Chondrocyte (in vitro differentiated cells): Measurements from ENCODE around the gene ITPKB. TPM values are rescaled to one million over a fixed set of nuclear protein-coding genes. Genes with fewer than 3 reads are reported as not detected.

Experiments used
- DNase-seq: peaks from one replicate; pipeline ENCODE4 v3.0.0; 2021; ENCODE audit warnings: mixed read lengths, low spot score
- H3K27ac Mint-ChIP-seq: one replicate; pipeline ENCODE4 v1.8.0; 2021; ENCODE audit warnings: mild to moderate bottlenecking, moderate library complexity, mixed read lengths; ENCODE audit not compliant: unreplicated experiment
- H3K27me3 Mint-ChIP-seq: 2 replicates; pipeline ENCODE4 v1.8.0; 2021; ENCODE audit warnings: low read depth, mixed read lengths
- H3K36me3 Mint-ChIP-seq: 2 replicates; pipeline ENCODE4 v1.8.0; 2021; ENCODE audit warnings: low read depth, mixed read lengths
- H3K4me1 Mint-ChIP-seq: 2 replicates; pipeline ENCODE4 v1.8.0; 2021; ENCODE audit warnings: low read depth, mild to moderate bottlenecking, mixed read lengths
- H3K4me3 Mint-ChIP-seq: one replicate; pipeline ENCODE4 v1.8.0; 2021; ENCODE audit warnings: mild to moderate bottlenecking, moderate library complexity, mixed read lengths; ENCODE audit not compliant: unreplicated experiment
- H3K9me3 Mint-ChIP-seq: 2 replicates; pipeline ENCODE4 v1.8.0; 2021; ENCODE audit warnings: low read depth, mixed read lengths
- CTCF ChIP-seq: fragments of 200-600 bp; sonication (generic); IDR thresholded peaks from 2 replicates; pipeline ENCODE4 v1.5.0; 2021; ENCODE audit warnings: antibody characterized with exemption, mild to moderate bottlenecking, moderate library complexity
- total RNA-seq: library from RNA; stranded (reverse); gene quantifications from 3 replicates; pipeline ENCODE4 v1.2.1, GENCODE V29; 2021

The ITPKB gene
- total RNA-seq, 1 donor from 2014 or later, result 13.4 TPM

- no peaks in the 10 kb centered on the region for H3K27me3 Mint-ChIP-seq
- H3K4me3 Mint-ChIP-seq, result no peak overlapping the region
- no peak for TF ChIP-seq CTCF
- no peak overlapping the region for H3K27ac Mint-ChIP-seq
- DNase-seq, result no peak
- no peaks in the 10 kb centered on the region for H3K9me3 Mint-ChIP-seq
- peaks cover 45% of the 10 kb centered on the region for H3K4me1 Mint-ChIP-seq
- H3K36me3 Mint-ChIP-seq, result no peaks in the 10 kb centered on the region
Measured at GRCh38 chr1:226666164-226666506, 72.9 kb downstream of the ITPKB start.

- Mint-ChIP-seq H3K9me3 (no peaks in the 10 kb centered on the region), H3K4me1 (peaks cover 50% of the 10 kb centered on the region), H3K4me3 (no peak overlapping the region), H3K27me3 (no peaks in the 10 kb centered on the region), H3K27ac (peak overlapping the region; percentile 98), H3K36me3 (no peaks in the 10 kb centered on the region)
- DNase-seq, result no peak
- no peak for TF ChIP-seq CTCF
Measured at GRCh38 chr1:226665505-226666163, 73.4 kb downstream of the ITPKB start.

- H3K27ac Mint-ChIP-seq, result peak overlapping the region; percentile 98
- H3K36me3 Mint-ChIP-seq, result no peaks in the 10 kb centered on the region
- H3K9me3 Mint-ChIP-seq, result no peaks in the 10 kb centered on the region
- H3K27me3 Mint-ChIP-seq, result no peaks in the 10 kb centered on the region
- peaks cover 57% of the 10 kb centered on the region for H3K4me1 Mint-ChIP-seq
- H3K4me3 Mint-ChIP-seq, result peak overlapping the region; percentile 31
- DNase-seq, result no peak
- TF ChIP-seq CTCF, result no peak
Measured at GRCh38 chr1:226664413-226665101, 74.5 kb downstream of the ITPKB start.

DNA sequence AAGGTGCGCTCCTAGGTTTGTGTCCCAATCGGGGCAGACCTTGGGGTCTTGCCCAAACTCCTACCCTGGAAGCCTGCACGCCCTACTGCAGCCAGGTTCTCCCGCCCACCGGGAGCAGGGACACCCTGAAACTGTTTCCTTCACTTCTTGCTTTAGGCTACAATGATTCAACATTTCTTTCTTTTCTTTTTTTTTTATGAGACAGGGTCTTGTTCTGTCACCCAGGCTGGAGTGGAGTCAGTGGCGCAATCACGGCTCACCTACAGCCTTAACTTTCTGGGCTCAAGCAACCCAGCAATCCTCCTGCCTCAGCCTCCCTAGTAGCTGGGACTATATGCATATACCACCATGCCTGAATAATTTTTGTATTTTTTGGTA, 75.8 kb downstream of the ITPKB start:
- Mint-ChIP-seq H3K4me1 (peaks cover 57% of the 10 kb centered on the region), H3K9me3 (no peaks in the 10 kb centered on the region), H3K27me3 (no peaks in the 10 kb centered on the region), H3K4me3 (peak overlapping the region; percentile 40), H3K27ac (peak overlapping the region; percentile 98), H3K36me3 (no peaks in the 10 kb centered on the region)
- no peak for TF ChIP-seq CTCF
- no peak for DNase-seq

- H3K4me1 Mint-ChIP-seq, result peaks cover 60% of the 10 kb centered on the region
- H3K9me3 Mint-ChIP-seq, result no peaks in the 10 kb centered on the region
- peak overlapping the region; percentile 98 for H3K27ac Mint-ChIP-seq
- H3K27me3 Mint-ChIP-seq, result no peaks in the 10 kb centered on the region
- no peaks in the 10 kb centered on the region for H3K36me3 Mint-ChIP-seq
- no peak for DNase-seq
- H3K4me3 Mint-ChIP-seq, result peak overlapping the region; percentile 40
- TF ChIP-seq CTCF, result no peak
Measured at GRCh38 chr1:226662642-226663326, 76.3 kb downstream of the ITPKB start.
